HFF-Myc (cell line): ENCODE results near the gene TCEAL1.

Experiments used
- DNase-seq: peaks from one replicate; pipeline ENCODE4 v3.0.0-alpha.2; 2011; ENCODE audit warnings: low read depth; ENCODE audit errors: extremely low read depth
- H3K4me3 ChIP-seq: replicated peaks from 2 replicates; pipeline ENCODE4 v1.5.1; 2011; ENCODE audit warnings: low read depth, mild to moderate bottlenecking, control low read depth, low read length
- CTCF ChIP-seq: IDR thresholded peaks from 2 replicates; pipeline ENCODE4 v1.5.1; 2012; ENCODE audit warnings: mild to moderate bottlenecking, low read depth, low read length, control low read depth; ENCODE audit errors: missing control alignments

Gene TCEAL1

GRCh38 chrX:103616676-103617186, 12.0 kb upstream of the TCEAL1 start:
- TF ChIP-seq CTCF = no peak
- H3K4me3 ChIP-seq = no peak overlapping the region
- DNase-seq = no peak

GRCh38 chrX:103624111-103624510, 4.7 kb upstream of the TCEAL1 start:
- no peak for TF ChIP-seq CTCF
- DNase-seq = no peak
- no peak overlapping the region for H3K4me3 ChIP-seq

GRCh38 chrX:103626855-103627254, 1.9 kb upstream of the TCEAL1 start:
- no peak overlapping the region for H3K4me3 ChIP-seq
- no peak for TF ChIP-seq CTCF
- DNase-seq = no peak

GRCh38 chrX:103629318-103630170, 769 bp downstream of the TCEAL1 start:
- DNase-seq = no peak
- TF ChIP-seq CTCF = peak; percentile 61
- H3K4me3 ChIP-seq = peak overlapping the region; percentile 61

GRCh38 chrX:103630171-103630511, 1.4 kb downstream of the TCEAL1 start:
- no peak for DNase-seq
- TF ChIP-seq CTCF = no peak
- peak overlapping the region; percentile 61 for H3K4me3 ChIP-seq

- TF ChIP-seq CTCF = no peak
- no peak for DNase-seq
- H3K4me3 ChIP-seq = no peak overlapping the region
These were observed 2.4 kb downstream of the TCEAL1 start for GRCh38 chrX:103631145-103631544.

- H3K4me3 ChIP-seq = no peak overlapping the region
- no peak for DNase-seq
- TF ChIP-seq CTCF = no peak
These were observed 6.7 kb downstream of the TCEAL1 start for GRCh38 chrX:103635436-103635835.
